Chondrocyte (in vitro differentiated cells): Measurements from ENCODE around the gene RPS6KA3. TPM values are rescaled to one million over a fixed set of nuclear protein-coding genes. Genes with fewer than 3 reads are reported as not detected.

Source experiments
- DNase-seq: peaks from one replicate; pipeline ENCODE4 v3.0.0; 2021; ENCODE audit warnings: mixed read lengths, low spot score
- H3K27ac Mint-ChIP-seq: one replicate; pipeline ENCODE4 v1.8.0; 2021; ENCODE audit warnings: mild to moderate bottlenecking, moderate library complexity, mixed read lengths; ENCODE audit not compliant: unreplicated experiment
- H3K27me3 Mint-ChIP-seq: 2 replicates; pipeline ENCODE4 v1.8.0; 2021; ENCODE audit warnings: low read depth, mixed read lengths
- H3K36me3 Mint-ChIP-seq: 2 replicates; pipeline ENCODE4 v1.8.0; 2021; ENCODE audit warnings: low read depth, mixed read lengths
- H3K4me1 Mint-ChIP-seq: 2 replicates; pipeline ENCODE4 v1.8.0; 2021; ENCODE audit warnings: low read depth, mild to moderate bottlenecking, mixed read lengths
- H3K4me3 Mint-ChIP-seq: one replicate; pipeline ENCODE4 v1.8.0; 2021; ENCODE audit warnings: mild to moderate bottlenecking, moderate library complexity, mixed read lengths; ENCODE audit not compliant: unreplicated experiment
- H3K9me3 Mint-ChIP-seq: 2 replicates; pipeline ENCODE4 v1.8.0; 2021; ENCODE audit warnings: low read depth, mixed read lengths
- total RNA-seq: library from RNA; stranded (reverse); gene quantifications from 3 replicates; pipeline ENCODE4 v1.2.1, GENCODE V29; 2021
- TF ChIP-seq, protein P1 (sequence below): fragments of 200-600 bp; sonication (generic); IDR thresholded peaks from 2 replicates; pipeline ENCODE4 v1.5.0; 2021; ENCODE audit warnings: antibody characterized with exemption, mild to moderate bottlenecking, moderate library complexity

The RPS6KA3 gene
- total RNA-seq, 1 donor from 2014 or later: 18.4 TPM

DNA sequence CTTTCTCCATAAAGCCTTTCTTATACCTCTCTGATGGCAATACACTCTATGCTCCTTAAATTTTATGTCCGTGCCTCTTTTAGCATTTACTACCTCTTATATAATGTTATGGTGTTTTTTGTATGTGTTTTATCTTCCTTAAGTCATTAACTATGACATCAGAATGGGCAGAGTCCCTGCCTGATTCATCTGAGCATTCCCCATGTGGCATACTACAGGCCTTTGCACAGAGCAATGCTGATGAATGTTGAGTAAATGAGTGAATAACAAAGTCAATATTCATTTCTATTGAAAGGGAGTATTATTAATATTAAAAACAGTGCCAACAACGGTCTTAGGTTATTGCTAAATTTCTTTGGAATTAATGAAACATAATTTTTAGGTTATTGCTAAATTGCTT, 18.8 kb upstream of the RPS6KA3 start:
- Mint-ChIP-seq H3K4me3 (no peak overlapping the region), H3K9me3 (peaks cover 18% of the 10 kb centered on the region), H3K27ac (no peak overlapping the region), H3K27me3 (no peaks in the 10 kb centered on the region), H3K36me3 (no peaks in the 10 kb centered on the region), H3K4me1 (no peaks in the 10 kb centered on the region)
- TF ChIP-seq, protein P1, sequence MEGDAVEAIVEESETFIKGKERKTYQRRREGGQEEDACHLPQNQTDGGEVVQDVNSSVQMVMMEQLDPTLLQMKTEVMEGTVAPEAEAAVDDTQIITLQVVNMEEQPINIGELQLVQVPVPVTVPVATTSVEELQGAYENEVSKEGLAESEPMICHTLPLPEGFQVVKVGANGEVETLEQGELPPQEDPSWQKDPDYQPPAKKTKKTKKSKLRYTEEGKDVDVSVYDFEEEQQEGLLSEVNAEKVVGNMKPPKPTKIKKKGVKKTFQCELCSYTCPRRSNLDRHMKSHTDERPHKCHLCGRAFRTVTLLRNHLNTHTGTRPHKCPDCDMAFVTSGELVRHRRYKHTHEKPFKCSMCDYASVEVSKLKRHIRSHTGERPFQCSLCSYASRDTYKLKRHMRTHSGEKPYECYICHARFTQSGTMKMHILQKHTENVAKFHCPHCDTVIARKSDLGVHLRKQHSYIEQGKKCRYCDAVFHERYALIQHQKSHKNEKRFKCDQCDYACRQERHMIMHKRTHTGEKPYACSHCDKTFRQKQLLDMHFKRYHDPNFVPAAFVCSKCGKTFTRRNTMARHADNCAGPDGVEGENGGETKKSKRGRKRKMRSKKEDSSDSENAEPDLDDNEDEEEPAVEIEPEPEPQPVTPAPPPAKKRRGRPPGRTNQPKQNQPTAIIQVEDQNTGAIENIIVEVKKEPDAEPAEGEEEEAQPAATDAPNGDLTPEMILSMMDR: no peak
- DNase-seq: no peak

DNA sequence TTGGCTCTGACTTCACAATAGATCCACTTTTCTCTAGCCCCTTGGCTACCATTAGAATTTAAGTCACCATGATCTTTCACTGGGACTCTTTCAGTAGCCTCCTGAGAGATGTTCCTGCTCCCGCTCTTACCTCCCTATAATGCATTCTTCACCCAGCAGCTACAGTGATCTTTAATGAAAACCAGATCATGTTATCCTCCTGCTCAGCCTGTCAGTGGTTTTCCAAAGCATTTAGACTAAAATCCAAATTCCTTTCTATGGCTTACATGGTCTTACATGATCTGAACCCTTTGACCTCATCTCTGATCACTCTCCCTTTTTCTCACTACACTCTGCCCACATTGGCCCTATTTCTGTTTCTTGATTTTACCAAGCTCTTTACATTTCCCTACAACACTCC, 18.3 kb upstream of the RPS6KA3 start:
- TF ChIP-seq, protein P1: no peak
- peaks cover 18% of the 10 kb centered on the region for H3K9me3 Mint-ChIP-seq
- H3K27me3 Mint-ChIP-seq: no peaks in the 10 kb centered on the region
- no peak overlapping the region for H3K4me3 Mint-ChIP-seq
- H3K4me1 Mint-ChIP-seq: no peaks in the 10 kb centered on the region
- no peak overlapping the region for H3K27ac Mint-ChIP-seq
- DNase-seq: no peak
- H3K36me3 Mint-ChIP-seq: no peaks in the 10 kb centered on the region

DNA sequence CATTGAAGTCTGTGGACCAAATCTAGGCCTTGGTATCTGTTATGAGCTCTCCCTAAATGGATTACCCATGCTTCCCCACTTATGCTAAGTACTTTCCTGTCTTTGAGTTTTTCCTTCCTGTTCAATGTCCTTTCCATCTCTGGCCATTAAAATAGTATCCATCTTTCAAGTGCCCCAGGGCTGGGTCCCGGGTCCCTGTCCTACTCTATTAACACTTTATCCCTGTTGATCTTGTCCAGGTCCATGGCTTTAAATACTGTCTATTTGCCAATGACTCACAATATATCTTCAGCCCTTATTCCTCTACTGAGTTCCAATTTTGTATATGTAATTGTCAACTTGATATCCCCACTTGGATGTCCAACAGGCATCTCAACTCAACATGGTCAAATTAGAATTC, 17.7 kb upstream of the RPS6KA3 start:
- Mint-ChIP-seq H3K27ac (no peak overlapping the region), H3K9me3 (peaks cover 18% of the 10 kb centered on the region)

DNA sequence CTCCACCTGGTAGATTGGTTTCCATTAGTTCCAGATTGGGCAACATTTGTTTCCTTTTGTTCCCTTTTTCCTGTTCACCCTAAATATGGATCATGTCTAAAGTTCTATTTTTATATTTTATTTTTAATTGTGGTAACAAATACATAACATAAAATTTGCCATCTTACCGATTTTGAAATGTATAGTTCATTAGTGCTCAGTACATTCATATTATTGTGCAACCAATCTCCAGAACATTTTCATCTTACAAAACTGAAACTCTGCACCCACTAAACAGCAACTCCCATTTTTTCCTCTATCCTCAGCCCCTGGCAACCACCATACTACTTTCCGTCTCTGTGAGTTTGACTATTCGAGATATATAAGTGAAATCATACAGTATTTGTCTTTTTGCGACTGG, 14.2 kb upstream of the RPS6KA3 start:
- Mint-ChIP-seq H3K27ac (no peak overlapping the region), H3K9me3 (peaks cover 22% of the 10 kb centered on the region)
- TF ChIP-seq, protein P1: no peak

More for the DNA sequence above, 17.7 kb upstream of the RPS6KA3 start:
- no peak overlapping the region for H3K4me3 Mint-ChIP-seq
- TF ChIP-seq, protein P1: no peak
- no peaks in the 10 kb centered on the region for H3K36me3 Mint-ChIP-seq
- H3K4me1 Mint-ChIP-seq: no peaks in the 10 kb centered on the region
- no peak for DNase-seq
- no peaks in the 10 kb centered on the region for H3K27me3 Mint-ChIP-seq

DNA sequence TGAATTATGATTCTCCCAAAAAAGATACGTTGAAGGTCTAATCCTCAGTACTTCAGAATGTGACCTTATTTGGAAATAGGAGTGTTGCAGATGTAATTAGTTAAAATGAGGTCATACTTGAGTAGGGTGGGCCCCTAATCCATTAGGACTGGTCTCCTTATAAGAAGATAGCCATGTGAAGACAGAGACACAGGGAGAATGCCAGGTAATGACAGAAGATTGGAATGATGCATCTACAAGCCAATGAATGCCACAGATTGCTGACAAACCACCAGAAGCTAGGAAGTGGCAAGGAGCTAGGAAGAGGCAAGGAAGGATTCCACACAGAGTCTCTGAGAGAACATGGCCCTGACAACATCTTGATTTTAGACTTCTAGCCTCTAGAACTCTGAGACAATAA, 7.4 kb upstream of the RPS6KA3 start:
- no peak overlapping the region for H3K27ac Mint-ChIP-seq
- no peak overlapping the region for H3K4me3 Mint-ChIP-seq
- TF ChIP-seq, protein P1: no peak
- peaks cover 15% of the 10 kb centered on the region for H3K9me3 Mint-ChIP-seq
- DNase-seq: no peak
- no peaks in the 10 kb centered on the region for H3K27me3 Mint-ChIP-seq
- H3K36me3 Mint-ChIP-seq: no peaks in the 10 kb centered on the region
- no peaks in the 10 kb centered on the region for H3K4me1 Mint-ChIP-seq

More for the DNA sequence above, 14.2 kb upstream of the RPS6KA3 start:
- no peak for DNase-seq
- Mint-ChIP-seq H3K4me1 (no peaks in the 10 kb centered on the region), H3K4me3 (no peak overlapping the region), H3K36me3 (no peaks in the 10 kb centered on the region), H3K27me3 (no peaks in the 10 kb centered on the region)
